DMS153 (cell line): ENCODE data around the gene IGSF9.
A peak's percentile ranks its signal among the peaks of the same experiment; 100 is the strongest.

Experiments
- DNase-seq: peaks from one replicate; lab custom pipeline; 2025; lab: John Stamatoyannopoulos, UW

IGSF9 gene, protein sequence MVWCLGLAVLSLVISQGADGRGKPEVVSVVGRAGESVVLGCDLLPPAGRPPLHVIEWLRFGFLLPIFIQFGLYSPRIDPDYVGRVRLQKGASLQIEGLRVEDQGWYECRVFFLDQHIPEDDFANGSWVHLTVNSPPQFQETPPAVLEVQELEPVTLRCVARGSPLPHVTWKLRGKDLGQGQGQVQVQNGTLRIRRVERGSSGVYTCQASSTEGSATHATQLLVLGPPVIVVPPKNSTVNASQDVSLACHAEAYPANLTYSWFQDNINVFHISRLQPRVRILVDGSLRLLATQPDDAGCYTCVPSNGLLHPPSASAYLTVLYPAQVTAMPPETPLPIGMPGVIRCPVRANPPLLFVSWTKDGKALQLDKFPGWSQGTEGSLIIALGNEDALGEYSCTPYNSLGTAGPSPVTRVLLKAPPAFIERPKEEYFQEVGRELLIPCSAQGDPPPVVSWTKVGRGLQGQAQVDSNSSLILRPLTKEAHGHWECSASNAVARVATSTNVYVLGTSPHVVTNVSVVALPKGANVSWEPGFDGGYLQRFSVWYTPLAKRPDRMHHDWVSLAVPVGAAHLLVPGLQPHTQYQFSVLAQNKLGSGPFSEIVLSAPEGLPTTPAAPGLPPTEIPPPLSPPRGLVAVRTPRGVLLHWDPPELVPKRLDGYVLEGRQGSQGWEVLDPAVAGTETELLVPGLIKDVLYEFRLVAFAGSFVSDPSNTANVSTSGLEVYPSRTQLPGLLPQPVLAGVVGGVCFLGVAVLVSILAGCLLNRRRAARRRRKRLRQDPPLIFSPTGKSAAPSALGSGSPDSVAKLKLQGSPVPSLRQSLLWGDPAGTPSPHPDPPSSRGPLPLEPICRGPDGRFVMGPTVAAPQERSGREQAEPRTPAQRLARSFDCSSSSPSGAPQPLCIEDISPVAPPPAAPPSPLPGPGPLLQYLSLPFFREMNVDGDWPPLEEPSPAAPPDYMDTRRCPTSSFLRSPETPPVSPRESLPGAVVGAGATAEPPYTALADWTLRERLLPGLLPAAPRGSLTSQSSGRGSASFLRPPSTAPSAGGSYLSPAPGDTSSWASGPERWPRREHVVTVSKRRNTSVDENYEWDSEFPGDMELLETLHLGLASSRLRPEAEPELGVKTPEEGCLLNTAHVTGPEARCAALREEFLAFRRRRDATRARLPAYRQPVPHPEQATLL

GRCh38 chr1:159945483-159946241 is at the start of gene IGSF9:
Gene IGSF9 (minus strand): TSS chr1:159945613. CDS start chr1:159943454, 2,159 bp downstream.
- peak; percentile 96 for DNase-seq

GRCh38 chr1:159994896-159995295 is 49.5 kb upstream of the IGSF9 start:
- DNase-seq: no peak

DNA sequence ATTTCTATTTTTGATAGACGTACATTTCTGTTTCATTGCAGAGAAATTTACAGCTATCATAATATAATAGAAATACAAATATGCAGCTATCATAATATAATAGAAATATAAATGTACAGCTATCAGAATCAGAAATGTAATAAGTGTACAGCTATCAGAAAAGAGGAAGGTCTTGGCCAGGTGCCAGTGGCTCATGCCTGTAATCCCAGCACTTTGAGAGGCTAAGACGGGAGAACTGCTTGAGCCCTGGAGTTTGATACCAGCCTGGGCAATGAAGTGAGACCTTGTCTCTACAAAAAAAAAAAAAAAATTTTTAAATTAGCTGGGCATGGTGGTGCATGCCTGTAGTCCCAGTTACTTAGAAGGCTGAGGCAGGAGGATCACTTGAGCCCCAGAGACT is 48.5 kb upstream of the IGSF9 start:
- DNase-seq: no peak

DNA sequence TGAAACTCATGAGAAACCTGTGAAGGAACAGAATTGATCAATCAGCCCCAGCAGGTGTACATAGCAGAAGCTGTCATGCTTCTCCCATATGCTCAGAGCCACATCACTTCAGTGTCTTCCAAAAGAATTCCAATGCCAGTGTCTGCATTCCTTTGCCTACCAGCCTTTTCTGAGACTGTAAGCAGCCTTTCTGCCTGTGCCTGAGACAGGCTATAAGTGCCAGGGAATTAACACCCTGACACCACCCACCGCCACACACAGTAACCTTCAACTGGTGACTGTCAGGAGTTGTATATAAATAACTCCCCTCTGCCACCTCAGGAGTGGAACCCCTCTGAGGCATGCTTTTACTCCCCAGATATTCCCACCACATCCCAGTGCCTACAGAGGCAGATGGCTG is 46.7 kb upstream of the IGSF9 start:
- no peak for DNase-seq

DNA sequence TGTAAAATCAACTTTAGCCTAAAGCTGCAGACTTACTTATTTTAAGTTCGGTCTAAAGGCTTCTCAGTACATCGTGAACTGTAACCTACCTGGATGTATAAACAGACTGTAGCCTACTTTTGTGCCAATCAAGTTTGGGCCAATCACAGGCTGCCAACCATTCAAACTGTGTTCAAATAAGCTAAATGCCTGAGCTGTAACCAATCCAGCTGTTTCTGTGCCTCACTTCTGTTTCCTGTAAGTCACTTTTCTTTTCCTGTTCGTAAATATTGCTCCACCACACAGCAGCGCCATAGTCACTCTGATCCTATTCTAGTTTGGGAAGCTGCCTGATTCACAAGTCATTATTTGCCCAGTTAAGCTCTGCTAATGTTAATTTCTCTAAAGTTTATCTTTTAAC is 46.1 kb upstream of the IGSF9 start:
- no peak for DNase-seq

DNA sequence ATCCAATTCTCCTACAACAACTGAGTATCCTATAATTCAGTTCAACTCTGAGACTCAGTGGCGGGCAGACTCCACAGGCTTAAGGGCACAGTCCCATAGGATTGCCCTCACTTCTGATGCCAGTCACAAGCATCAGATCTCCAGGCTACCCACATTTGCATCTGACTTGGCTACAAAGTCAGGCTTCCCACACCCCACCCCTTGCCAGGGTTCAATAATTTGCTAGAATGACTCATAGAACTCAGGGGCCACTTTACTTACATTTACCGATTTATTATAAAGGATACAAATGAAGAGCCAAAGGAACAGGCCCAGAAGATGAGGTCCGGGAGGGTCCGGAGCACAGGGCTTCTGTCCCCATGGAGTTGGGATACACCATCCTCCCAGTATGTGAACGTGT is 44.6 kb upstream of the IGSF9 start:
- DNase-seq: no peak

GRCh38 chr1:159989581-159989980 is 44.2 kb upstream of the IGSF9 start:
- DNase-seq: no peak

DNA sequence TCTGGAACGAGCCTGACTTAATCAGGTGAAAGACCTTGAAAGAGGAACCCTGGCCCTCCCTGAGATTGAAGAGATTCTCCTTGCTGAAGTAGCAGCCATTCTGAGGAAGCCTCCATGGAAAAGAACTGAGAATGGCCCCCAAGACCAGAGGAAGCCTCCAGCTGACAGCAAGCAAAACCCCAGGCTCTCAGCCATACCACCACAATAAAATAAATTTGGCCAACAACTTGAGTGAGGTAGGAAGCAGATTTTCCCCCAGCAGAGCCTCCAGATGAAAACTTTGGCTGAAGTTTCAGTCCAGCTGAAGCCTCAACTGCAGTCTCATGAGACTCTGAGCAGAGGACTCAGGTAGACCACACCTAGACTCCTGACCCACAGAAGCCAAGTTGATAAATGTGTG is 42.6 kb upstream of the IGSF9 start:
- DNase-seq: no peak

- no peak for DNase-seq
Measured at GRCh38 chr1:159987186-159987585, 41.8 kb upstream of the IGSF9 start.

GRCh38 chr1:159986531-159986930 is 41.1 kb upstream of the IGSF9 start:
- DNase-seq: no peak

GRCh38 chr1:159986093-159986492 is 40.7 kb upstream of the IGSF9 start:
- no peak for DNase-seq

GRCh38 chr1:159985473-159985872 is 40.1 kb upstream of the IGSF9 start:
- DNase-seq: no peak

DNA sequence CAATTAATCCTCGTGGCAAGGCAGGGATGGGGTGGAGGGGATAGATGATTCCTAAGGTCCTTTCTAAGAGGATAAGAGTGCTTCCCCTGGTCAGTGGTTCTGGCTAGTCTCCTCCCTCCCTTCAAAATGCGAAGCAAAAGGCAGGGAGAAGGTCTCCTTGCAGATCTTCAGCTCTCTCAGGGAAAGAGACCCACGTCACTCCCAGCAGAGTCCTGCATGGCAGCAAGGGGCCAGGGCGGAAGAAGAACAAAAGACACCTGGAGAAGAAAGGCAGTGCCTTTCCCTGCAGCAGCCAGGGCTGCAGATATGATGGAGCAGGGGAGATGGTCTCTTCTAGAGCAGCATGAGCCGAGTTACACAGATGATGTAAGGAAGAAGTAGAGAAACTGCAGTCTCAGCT is 38.3 kb upstream of the IGSF9 start:
- DNase-seq: no peak

DNA sequence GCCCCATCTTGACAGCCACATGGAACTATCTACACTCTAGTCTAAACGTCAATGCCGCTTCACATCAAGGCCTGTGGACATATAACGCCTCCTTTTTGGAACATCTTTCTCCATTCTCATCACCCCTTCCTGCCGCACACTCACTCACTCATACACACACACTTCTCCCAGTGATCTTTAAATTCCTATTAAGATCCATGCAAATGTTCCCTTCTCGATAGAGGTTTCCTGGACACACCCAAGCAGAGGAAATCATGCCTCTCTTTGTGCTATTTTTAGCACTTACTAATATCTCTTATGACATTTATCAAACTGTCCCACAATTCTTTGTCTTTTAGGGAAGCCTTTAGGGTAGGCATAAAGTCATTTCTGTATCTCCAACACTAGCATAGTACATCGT is 36.9 kb upstream of the IGSF9 start:
- no peak for DNase-seq

DNA sequence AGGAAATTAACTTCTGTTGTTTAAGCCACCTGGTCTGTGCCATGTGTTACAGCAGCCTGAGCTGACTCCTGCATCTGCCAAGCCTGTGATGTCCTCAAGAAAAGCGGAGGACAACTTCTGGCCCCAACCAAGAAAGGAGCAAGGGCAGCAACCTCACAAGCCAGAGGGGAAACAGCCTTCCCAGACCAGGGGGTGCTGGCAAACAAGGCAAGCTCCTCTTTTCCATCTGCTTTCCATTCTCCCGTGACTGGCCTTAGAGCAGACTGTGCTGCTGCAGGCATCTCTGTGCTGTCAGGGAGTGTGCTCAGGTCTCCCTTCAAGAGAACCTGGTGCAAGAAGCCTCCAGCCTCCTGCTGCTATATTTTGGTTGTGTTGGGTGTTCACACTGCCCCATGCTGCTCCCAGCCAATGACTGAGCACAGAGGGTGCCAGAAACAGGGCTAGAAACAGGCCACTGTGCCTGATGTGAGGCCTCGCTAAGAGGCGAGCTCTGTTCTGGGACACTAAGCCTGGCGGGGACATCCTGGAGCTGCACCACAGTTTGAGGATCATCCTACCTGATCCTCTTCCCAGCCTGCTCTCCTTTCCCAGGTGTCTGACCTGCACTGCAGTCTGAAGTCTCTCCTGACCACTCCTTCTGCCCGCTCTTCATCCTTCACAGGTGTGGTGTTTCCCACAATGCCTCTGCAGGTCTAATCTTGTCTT is 36.1 kb upstream of the IGSF9 start:
- DNase-seq: no peak

DNA sequence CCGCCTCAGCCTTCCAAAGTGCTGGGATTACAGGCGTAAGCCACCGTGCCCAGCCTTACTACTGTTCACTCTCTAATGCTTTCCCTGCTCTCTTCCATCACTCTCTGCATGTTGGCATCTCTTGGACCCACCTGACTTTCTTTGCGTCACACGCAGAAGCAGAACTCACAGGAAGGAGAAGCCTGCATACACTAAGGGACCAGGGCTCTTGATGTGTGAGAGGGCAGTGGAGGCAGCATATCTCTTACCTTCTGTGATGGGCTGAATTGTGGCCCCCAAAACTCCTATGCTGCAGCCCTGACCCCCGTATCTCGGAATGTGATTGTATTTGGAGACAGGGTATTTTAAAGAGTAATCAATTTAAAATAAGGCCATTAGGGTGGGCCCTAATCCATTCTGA is 35.4 kb upstream of the IGSF9 start:
- DNase-seq: no peak

GRCh38 chr1:159980076-159980475 is 34.7 kb upstream of the IGSF9 start:
- DNase-seq: no peak

- DNase-seq: no peak
Measured at GRCh38 chr1:159979257-159979656, 33.8 kb upstream of the IGSF9 start.

DNA sequence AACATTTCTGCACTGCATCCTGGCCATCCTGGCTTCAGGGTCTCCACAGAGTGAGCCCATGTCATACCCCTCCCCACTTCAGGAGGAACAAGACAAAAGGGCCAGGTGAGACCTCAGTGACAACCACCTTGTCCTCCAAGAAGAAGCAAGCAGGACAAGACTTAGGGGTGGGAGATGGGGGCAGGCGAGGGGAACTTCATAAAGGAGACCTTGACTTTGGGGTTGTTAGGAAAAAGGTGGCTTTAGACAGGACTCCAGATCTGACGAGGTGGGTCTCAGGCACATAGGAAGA is 32.6 kb upstream of the IGSF9 start:
- DNase-seq: no peak

DNA sequence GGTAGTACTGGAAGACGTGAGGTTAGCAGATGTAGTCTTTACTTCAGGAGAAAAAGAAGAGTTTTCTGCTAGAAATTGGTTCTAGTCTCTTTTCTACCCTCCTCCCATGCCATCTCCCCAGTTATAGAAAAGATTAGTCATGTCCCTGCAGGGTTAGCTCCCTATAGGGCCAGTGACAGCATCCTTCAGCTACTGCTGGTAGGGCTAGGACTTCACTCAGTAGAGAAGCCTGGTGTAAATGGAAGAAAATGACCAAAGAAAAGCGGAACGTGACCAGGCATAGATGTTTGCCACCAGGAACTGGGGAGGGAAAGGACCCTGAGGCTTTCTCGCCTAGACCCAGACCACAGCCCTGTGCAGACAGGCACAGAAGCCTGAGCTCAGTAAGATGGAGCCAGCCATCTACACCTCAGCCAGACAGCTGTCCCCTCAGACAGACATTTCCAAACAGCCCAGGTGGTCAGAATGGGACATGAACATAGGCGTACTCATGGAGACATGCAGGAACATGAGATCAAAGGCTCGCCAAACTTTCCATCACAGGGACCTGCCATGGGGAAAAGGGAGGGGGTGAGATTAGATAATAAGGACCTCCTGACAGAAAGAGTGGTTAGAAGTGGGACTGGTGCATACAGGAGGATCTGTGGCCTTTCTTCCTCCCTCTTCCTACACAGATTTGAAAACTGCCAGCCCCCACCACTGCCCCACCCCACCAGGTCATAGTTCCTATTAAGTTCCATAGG is 32.1 kb upstream of the IGSF9 start:
- DNase-seq: no peak
